ENCODE measurements around the gene SAMD13.
A peak's percentile ranks its signal among the peaks of the same experiment; 100 is the strongest.

The SAMD13 gene

GRCh38 chr1:84267476-84267875 is 34.0 kb upstream of the SAMD13 start:
- DNase-seq (ENCODE audit: low spot score), result no peak
- TF ChIP-seq CTCF (IDR thresholded peaks at IDR 0.05; ENCODE audit: extremely low read depth, insufficient read depth, missing control alignments), result no peak
- in situ Hi-C loops (cut with MboI; ENCODE audit: low pct_unique_long_range_greater_than_20kb, low sequenced_read_pairs, unreplicated experiment), result no loop called here

- DNase-seq (ENCODE audit: low spot score), result no peak
- in situ Hi-C loops (cut with MboI; ENCODE audit: low pct_unique_long_range_greater_than_20kb, low sequenced_read_pairs, unreplicated experiment), result no loop called here
- TF ChIP-seq CTCF (IDR thresholded peaks at IDR 0.05; ENCODE audit: extremely low read depth, insufficient read depth, missing control alignments), result no peak
Measured at GRCh38 chr1:84268346-84268745, 33.2 kb upstream of the SAMD13 start.

GRCh38 chr1:84269306-84269705 is 32.2 kb upstream of the SAMD13 start:
- in situ Hi-C loops (cut with MboI; ENCODE audit: low pct_unique_long_range_greater_than_20kb, low sequenced_read_pairs, unreplicated experiment), result no loop called here
- no peak for DNase-seq (ENCODE audit: low spot score)
- TF ChIP-seq CTCF (IDR thresholded peaks at IDR 0.05; ENCODE audit: extremely low read depth, insufficient read depth, missing control alignments), result no peak

- no peak for TF ChIP-seq CTCF (IDR thresholded peaks at IDR 0.05; ENCODE audit: extremely low read depth, insufficient read depth, missing control alignments)
- in situ Hi-C loops (cut with MboI; ENCODE audit: low pct_unique_long_range_greater_than_20kb, low sequenced_read_pairs, unreplicated experiment), result no loop called here
- peak; percentile 53 for DNase-seq (ENCODE audit: low spot score)
Measured at GRCh38 chr1:84271441-84272151, 29.9 kb upstream of the SAMD13 start.

- DNase-seq (ENCODE audit: low spot score), result no peak
- TF ChIP-seq CTCF (IDR thresholded peaks at IDR 0.05; ENCODE audit: extremely low read depth, insufficient read depth, missing control alignments), result no peak
Measured at GRCh38 chr1:84272401-84272800, 29.1 kb upstream of the SAMD13 start.

GRCh38 chr1:84277343-84278059 is 24.0 kb upstream of the SAMD13 start:
- DNase-seq (ENCODE audit: low spot score), result no peak
- in situ Hi-C loops (cut with MboI; ENCODE audit: low pct_unique_long_range_greater_than_20kb, low sequenced_read_pairs, unreplicated experiment), result loop anchor here (25.0 kb wide), 1 partner anchor 335 kb away; no protein-coding TSS in a partner anchor
- TF ChIP-seq CTCF (IDR thresholded peaks at IDR 0.05; ENCODE audit: extremely low read depth, insufficient read depth, missing control alignments), result no peak

More at GRCh38 chr1:84272401-84272800, 29.1 kb upstream of the SAMD13 start:
- in situ Hi-C loops (cut with MboI; ENCODE audit: low pct_unique_long_range_greater_than_20kb, low sequenced_read_pairs, unreplicated experiment), result no loop called here

Measured in GM13977 (cell line).